HEK293 (cell line): Measurements from ENCODE around the gene XPR1.

ENCODE experiments used
- CTCF ChIP-seq: fragments of 450-650 bp; formaldehyde crosslinking; IDR thresholded peaks from 2 replicates; pipeline ENCODE4 v1.5.1; 2016; ENCODE audit warnings: missing biosample characterization, missing genetic modification characterization
- RBAK ChIP-seq: fragments of 450-650 bp; formaldehyde crosslinking; IDR thresholded peaks from 2 replicates; pipeline ENCODE4 v1.5.1; 2016; ENCODE audit warnings: missing biosample characterization, missing genetic modification characterization
- SP3 ChIP-seq: fragments of 450-650 bp; formaldehyde crosslinking; IDR thresholded peaks from 2 replicates; pipeline ENCODE4 v1.5.1; 2016; ENCODE audit warnings: missing biosample characterization, missing genetic modification characterization
- TRIM28 ChIP-seq: IDR thresholded peaks from 2 replicates; pipeline ENCODE4 v1.6.1; 2011; ENCODE audit warnings: low read length, control low read depth, borderline replicate concordance
- YY1 ChIP-seq: fragments of 450-650 bp; formaldehyde crosslinking; IDR thresholded peaks from 2 replicates; pipeline ENCODE4 v1.5.1; 2018; ENCODE audit warnings: missing biosample characterization, missing genetic modification characterization
- ZFHX2 ChIP-seq: fragments of 450-650 bp; formaldehyde crosslinking; conservative IDR thresholded peaks from 2 replicates; pipeline ENCODE4 v1.5.1; 2016; ENCODE audit warnings: missing biosample characterization, missing genetic modification characterization
- ZNF211 ChIP-seq: fragments of 450-650 bp; formaldehyde crosslinking; IDR thresholded peaks from 2 replicates; pipeline ENCODE4 v1.5.1; 2016; ENCODE audit warnings: low read depth, missing biosample characterization, missing genetic modification characterization
- ZNF274 ChIP-seq, 2 experiments: fragments of 200-500 bp in 1 of 2; fragments of 450-650 bp in 1 of 2; sonication (Bioruptor generic) in 1 of 2; formaldehyde crosslinking in 1 of 2; IDR thresholded peaks; 2 replicates each; pipeline versions ENCODE4 v1.5.1 to v1.6.1; 2014 to 2016; ENCODE audit warnings: borderline replicate concordance in 1 of 2, inconsistent platforms in 1 of 2, low read length in 1 of 2, missing biosample characterization in 1 of 2, missing genetic modification characterization in 1 of 2
- ZNF544 ChIP-seq: fragments of 450-650 bp; formaldehyde crosslinking; IDR thresholded peaks from 2 replicates; pipeline ENCODE4 v1.5.0; 2017; ENCODE audit warnings: missing biosample characterization, missing genetic modification characterization
- ZNF707 ChIP-seq: fragments of 450-650 bp; formaldehyde crosslinking; IDR thresholded peaks from 2 replicates; pipeline ENCODE4 v1.5.1; 2016; ENCODE audit warnings: missing biosample characterization, missing genetic modification characterization

- TF ChIP-seq CTCF (no peak), ZNF707 (tag by site-specific recombination) (no peak), TRIM28 (no peak), ZNF544 (tag by site-specific recombination) (no peak), SP3 (tag by site-specific recombination) (no peak), ZFHX2 (tag by site-specific recombination) (no peak), ZNF211 (no peak), RBAK (tag by site-specific recombination) (no peak), YY1 (no peak), ZNF274 (IDR thresholded peaks at IDR 0.05; ENCODE audit: low read length) (no peak), ZNF274 (tag by site-specific recombination; IDR thresholded peaks at IDR 0.05; ENCODE audit: borderline replicate concordance) (no peak)
Measured at GRCh38 chr1:180693564-180694244, 61.9 kb downstream of the XPR1 start.
